ENCODE results near the gene SLAMF1.

- TF ChIP-seq CTCF (IDR thresholded peaks at IDR 0.05; ENCODE audit: insufficient read depth, low read length), result no peak
- no peak for TF ChIP-seq REST (IDR thresholded peaks at IDR 0.05; ENCODE audit: insufficient replicate concordance, low read depth)
- no peak for TF ChIP-seq POLR2AphosphoS5 (IDR thresholded peaks at IDR 0.05; ENCODE audit: low read depth)
Observed at GRCh38 chr1:160636076-160636475, 10.8 kb downstream of the SLAMF1 start.
